Measurements from ENCODE around the gene DNAAF2.
A peak's percentile ranks its signal among the peaks of the same experiment; 100 is the strongest.
"Not testable (repeated sequence)": the region's sequence is repeated elsewhere in the genome, so short reads cannot be mapped to it uniquely, and the experiment has no call there.

Gene DNAAF2

DNA sequence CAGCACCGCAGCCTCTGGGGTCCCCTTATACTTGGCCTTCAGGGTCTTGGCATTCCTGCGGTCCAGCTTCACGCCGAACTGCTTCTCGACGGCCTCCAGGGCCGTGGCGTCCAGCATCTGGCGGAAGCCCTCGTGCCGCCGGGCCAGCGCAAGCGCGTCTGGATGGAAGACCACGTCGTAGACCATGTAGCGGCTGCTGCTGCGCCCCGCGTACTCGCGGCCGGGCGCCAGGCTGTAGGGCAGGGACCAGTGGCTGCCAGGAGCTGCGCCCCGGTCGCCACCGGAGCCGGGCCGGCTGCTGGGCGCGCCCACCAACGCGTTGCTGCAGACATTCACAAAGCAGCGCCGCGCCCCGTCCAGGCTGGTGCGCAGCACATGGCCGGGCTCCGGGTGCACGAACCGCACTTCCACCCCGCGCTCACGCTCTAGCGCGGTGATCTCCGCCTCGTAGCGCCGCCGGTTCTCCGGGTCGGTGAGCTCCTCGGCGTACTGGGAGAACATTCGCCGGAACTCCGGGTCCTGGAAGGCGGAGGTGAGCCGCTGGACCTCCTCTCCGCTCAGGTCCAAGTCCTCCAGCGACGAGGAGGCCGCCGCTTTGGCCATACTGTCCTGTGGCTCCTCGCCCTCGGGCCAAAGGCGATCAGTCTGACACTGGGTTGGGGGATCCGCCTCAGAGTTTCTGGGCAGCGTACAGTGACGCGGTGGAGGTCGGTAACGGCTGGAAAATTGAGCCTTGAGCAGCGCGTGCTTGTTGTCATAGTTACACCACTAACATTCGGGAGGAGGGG is at the start of gene DNAAF2:
TSS of gene DNAAF2 (minus strand) at position 698 of the 788 bp plus-strand sequence. CDS start at position 603, 95 bp downstream.
- DNase-seq = peak; percentile 33 to 34

- no peak for DNase-seq
These were observed 44.2 kb upstream of the DNAAF2 start for GRCh38 chr14:49679271-49679670.

GRCh38 chr14:49677643-49678042 is 42.6 kb upstream of the DNAAF2 start:
- no peak for DNase-seq

GRCh38 chr14:49673586-49673985 is 38.5 kb upstream of the DNAAF2 start:
- DNase-seq = no peak

GRCh38 chr14:49670475-49670874 is 35.4 kb upstream of the DNAAF2 start:
- no peak for DNase-seq

GRCh38 chr14:49659526-49660455 is 24.7 kb upstream of the DNAAF2 start:
- DNase-seq = no peak

DNA sequence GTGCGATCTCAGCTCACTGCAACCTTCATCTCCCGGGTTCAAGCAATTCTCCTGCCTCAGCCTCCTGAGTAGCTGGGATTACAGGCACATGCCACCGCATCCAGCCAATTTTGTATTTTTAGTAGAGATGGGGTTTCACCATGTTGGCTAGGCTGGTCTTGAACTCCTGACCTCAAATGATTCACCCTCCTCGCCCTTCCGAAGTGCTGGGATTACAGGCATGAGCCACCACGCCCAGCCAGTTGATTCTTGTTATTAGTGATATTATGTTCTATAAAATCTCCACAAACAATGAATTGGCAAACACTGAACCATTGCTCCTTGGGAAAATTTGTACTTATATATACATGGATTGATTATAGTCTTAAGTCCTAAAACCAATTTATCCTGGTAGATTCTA is 22.5 kb upstream of the DNAAF2 start:
- DNase-seq = not testable (repeated sequence)

DNA sequence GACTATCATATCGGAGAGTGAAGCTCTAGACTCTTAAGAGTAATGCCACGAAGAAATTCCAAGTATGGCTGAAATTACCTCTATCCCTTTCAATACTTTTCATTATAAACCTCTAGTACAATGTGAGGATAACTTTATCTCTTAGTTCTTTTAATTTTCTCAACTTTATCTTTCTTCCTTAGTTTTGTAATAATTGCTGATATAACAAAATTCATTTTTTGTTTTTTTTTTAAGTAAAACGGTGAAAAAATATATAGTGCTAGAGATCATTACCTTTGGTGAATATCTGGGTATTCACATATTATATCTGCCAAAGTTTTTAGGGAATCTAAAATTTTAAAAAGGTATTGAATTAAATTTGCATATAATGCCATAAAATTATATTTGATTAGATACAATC is 19.5 kb upstream of the DNAAF2 start:
- no peak for DNase-seq

DNA sequence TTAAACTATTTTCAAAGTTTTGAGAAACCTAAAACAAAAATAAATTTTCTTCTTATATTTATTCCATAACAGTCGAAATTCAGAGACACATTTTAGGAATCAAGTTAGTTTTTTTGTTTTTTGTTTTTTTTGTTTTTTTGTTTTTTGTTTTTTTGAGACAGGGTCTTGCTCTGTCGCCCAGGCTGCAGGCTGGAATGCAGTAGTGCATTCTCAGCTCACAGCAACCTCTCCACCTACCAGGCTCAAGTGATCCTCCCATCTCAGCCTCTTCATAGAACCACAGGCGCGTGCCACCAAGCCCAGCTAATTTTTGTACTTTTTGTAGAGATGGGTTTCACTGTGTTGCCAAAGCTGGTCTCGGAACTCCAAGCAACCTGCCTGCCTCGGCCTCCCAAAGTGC is 18.5 kb upstream of the DNAAF2 start:
- no peak for DNase-seq

DNA sequence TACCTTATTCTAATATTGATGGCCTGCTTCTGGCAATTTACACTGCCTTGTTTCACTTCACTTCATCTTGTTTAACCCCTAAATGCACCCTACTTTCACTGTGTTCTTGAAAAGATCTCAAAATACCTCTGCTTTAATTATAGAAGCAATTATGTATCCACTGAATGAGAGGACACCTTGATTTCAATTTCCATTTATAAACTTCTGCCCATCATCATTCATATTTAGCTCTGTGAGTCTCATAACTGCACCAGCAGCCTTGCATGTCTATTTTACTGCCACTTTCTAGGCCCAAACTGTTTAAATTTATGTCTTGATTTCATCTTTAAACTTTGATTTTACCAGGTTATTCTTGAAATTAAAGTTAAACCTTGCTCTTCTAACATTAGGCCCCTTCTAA is 7.1 kb upstream of the DNAAF2 start:
- DNase-seq = no peak

DNA sequence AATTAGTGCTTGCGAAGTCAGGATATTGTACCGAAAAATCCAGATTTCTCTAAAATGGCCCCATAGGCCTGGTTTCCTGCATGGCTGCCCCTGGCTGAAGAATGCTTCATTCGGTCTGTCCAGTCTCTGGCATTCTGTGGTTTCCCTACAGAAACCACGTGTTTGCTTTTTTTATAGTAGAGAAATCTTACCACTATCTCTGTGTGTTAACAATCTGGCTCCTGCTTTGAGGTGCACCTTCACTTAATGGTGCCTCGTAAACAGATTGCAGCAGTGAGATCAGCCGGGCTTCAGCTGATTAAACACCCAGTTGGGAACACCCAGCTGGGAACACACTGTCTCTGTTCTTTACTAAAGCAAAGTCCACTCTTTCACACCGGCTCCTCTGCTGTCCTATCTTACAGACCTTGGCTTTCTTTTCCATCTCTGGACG is 6.7 kb upstream of the DNAAF2 start:
- no peak for DNase-seq

GRCh38 chr14:49640540-49641417 is 5.7 kb upstream of the DNAAF2 start:
- no peak for DNase-seq

- no peak for DNase-seq
These were observed 2.6 kb upstream of the DNAAF2 start for GRCh38 chr14:49637534-49638078.

- no peak for DNase-seq
These were observed 1.8 kb upstream of the DNAAF2 start for GRCh38 chr14:49636866-49637265.

DNA sequence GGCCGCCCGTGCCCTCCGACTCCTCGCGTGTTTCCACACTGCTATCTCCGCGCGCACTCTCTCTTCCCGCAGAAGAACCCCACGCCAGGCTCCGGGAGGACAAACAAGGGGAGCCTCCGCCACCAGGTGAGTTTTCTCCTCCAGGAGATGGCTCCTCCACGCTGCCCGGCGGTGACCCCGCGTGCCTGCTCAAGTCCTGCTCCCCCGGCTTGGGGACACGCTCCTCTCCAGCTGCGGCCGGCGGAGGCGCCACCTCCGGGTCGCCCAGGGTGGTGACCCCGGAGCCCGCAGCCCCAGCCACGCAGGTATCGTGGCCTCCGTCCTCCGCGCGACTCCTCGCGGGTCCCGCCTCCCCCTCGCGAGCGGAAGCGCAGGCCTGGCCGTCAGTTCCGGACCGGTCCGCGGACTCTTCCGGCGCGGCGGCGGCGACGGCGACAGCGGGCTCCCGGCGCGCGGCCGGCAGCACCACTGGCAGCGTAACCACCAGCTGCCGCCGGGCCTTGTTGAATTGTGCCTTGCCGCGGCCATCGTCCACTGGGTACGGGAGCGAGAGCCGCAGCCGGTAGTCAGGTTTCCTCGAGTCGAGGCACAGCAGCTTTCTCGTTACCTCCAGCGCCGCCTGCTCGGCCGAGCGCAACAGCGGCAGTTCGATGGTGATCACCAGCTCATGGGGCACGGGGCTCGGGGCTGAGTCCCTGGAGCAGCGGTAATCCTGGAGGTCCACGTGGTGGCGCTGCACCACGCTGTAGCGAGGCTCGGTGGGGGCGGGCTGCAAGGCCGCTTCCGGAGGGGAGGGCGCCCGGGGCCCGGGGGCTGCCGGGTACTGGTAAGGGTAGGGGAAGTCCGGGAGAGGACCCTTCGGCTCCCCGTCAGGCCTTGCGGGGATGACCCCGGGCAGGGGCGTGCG is 1.2 kb downstream of the DNAAF2 start:
- DNase-seq = peak; percentile 76 to 87

DNA sequence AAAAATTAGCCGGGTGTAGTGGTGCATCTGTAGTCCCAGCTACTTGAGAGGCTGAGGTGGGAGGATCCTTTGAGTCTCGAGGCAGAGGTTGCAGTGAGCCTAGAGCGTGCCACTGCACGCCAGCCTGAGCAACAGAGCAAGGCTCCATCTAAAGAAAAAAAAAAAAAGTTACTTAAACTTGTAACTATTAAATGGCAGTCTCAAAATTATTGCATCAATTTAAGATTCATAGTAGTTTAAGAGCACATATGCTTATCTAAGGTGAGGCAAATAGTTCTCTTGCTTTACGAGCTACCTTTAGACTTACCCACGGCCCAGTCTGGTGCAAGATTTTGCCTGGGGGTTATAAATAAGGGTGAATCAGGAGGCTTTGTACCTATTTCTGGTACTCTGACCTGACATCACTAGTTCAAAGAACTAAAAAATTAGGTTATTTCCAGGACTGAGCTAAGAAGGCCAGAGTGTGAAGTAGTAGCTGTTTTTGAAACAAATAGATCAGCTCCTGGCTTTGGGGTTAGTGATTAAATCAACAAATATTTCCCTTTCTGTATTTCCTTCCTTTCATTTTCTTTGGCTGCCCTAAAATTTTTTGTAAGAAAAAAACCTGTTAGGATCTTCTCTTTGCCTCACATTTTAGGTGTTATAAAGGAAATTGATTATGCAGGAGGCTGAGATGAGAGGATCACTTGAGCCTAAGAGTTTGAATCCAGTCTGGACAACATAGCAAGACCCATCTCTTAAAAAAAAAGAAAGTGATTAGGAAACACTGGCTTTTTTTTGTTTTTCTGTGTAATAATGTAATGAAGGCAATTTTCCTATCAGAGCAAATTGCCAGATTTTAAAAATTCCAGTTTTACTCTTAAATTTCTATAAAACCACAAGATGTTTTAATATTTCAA is 10.9 kb downstream of the DNAAF2 start:
- DNase-seq = no peak

DNA sequence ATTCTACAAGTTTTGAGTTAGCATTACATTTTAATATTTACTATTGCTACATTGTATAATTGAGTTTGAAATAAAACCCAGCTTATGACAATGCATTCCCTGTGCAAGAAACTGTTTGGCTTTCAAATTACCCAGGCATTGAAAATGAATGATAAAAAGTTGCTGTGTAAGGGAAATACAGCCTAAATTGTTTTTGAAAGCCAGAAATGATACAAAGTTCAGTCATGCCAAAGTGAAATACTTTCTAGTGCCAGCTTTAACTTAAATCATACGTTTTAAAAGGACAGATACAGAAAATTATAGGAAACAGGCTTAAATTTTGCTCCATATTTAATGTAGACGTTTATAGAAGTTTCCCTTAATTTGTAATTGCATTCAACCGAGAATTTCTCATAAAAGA is 11.7 kb downstream of the DNAAF2 start:
- DNase-seq = no peak

DNA sequence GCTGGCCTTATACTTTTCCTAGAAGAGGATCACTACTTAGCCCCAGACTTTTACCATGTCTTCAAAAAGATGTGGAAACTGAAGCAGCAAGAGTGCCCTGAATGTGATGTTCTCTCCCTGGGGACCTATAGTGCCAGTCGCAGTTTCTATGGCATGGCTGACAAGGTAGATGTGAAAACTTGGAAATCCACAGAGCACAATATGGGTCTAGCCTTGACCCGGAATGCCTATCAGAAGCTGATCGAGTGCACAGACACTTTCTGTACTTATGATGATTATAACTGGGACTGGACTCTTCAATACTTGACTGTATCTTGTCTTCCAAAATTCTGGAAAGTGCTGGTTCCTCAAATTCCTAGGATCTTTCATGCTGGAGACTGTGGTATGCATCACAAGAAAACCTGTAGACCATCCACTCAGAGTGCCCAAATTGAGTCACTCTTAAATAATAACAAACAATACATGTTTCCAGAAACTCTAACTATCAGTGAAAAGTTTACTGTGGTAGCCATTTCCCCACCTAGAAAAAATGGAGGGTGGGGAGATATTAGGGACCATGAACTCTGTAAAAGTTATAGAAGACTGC is 12.9 kb downstream of the DNAAF2 start:
- DNase-seq = no peak

DNA sequence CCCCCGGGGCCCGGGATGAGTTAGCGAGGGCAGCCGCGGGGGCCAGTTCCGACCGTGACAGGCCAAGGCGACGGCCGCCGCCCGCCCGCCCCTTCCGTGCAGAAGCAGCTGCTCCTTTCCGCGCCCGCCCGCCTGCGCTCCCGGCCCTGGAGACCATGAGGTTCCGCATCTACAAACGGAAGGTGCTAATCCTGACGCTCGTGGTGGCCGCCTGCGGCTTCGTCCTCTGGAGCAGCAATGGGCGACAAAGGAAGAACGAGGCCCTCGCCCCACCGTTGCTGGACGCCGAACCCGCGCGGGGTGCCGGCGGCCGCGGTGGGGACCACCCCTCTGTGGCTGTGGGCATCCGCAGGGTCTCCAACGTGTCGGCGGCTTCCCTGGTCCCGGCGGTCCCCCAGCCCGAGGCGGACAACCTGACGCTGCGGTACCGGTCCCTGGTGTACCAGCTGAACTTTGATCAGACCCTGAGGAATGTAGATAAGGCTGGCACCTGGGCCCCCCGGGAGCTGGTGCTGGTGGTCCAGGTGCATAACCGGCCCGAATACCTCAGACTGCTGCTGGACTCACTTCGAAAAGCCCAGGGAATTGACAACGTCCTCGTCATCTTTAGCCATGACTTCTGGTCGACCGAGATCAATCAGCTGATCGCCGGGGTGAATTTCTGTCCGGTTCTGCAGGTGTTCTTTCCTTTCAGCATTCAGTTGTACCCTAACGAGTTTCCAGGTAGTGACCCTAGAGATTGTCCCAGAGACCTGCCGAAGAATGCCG is 13.7 kb downstream of the DNAAF2 start:
- peak; percentile 58 to 61 for DNase-seq

Measured in AML-193 (cell line).